Fibroblast of lung (primary cell): Measurements from ENCODE around the gene S100A1. TPM values are rescaled to one million over a fixed set of nuclear protein-coding genes. Genes with fewer than 3 reads are reported as not detected.

ENCODE experiments used
- DNase-seq, 2 donors: peaks; one replicate each; pipeline versions ENCODE4 v3.0.0 to v3.0.0-alpha.2; 2010; ENCODE audit warnings: low read depth in 2 of 2
- H2AFZ ChIP-seq: 2 replicates; pipeline ENCODE4 v1.5.1; 2012; ENCODE audit warnings: low read length, control low read depth, inconsistent platforms
- H3K27ac ChIP-seq: 2 replicates; pipeline ENCODE4 v1.5.1; 2011; ENCODE audit warnings: low read length, control low read depth; ENCODE audit not compliant: insufficient read depth
- H3K27me3 ChIP-seq: 2 replicates; pipeline ENCODE4 v1.5.1; 2011; ENCODE audit warnings: mild to moderate bottlenecking, low read length; ENCODE audit not compliant: control insufficient read depth, insufficient read depth
- H3K36me3 ChIP-seq: 2 replicates; pipeline ENCODE4 v1.5.1; 2011; ENCODE audit warnings: low read length; ENCODE audit not compliant: control insufficient read depth, insufficient read depth
- H3K4me1 ChIP-seq: 2 replicates; pipeline ENCODE4 v1.5.1; 2011; ENCODE audit warnings: low read length; ENCODE audit not compliant: control insufficient read depth, insufficient read depth; ENCODE audit errors: extremely low read depth
- H3K4me2 ChIP-seq: 2 replicates; pipeline ENCODE4 v1.5.1; 2011; ENCODE audit warnings: low read length, control low read depth; ENCODE audit not compliant: insufficient read depth; ENCODE audit errors: extremely low read depth
- H3K4me3 ChIP-seq, 4 experiments: fragments of 200-600 bp in 1 of 4; sonication (generic) in 1 of 4; replicated peaks in 1 of 4; 2 replicates each; pipeline ENCODE4 v1.5.1; 2011 to 2016; ENCODE audit warnings: low read length in 4 of 4, low read depth in 3 of 4, mild to moderate bottlenecking in 3 of 4, control low read depth in 2 of 4, inconsistent platforms in 1 of 4, mixed read lengths in 1 of 4; ENCODE audit not compliant: insufficient read depth in 1 of 4; ENCODE audit errors: control extremely low read depth in 1 of 4
- H3K79me2 ChIP-seq: 2 replicates; pipeline ENCODE4 v1.5.1; 2012; ENCODE audit warnings: mild to moderate bottlenecking, low read length, inconsistent platforms; ENCODE audit not compliant: control insufficient read depth, insufficient read depth
- H3K9ac ChIP-seq: 2 replicates; pipeline ENCODE4 v1.5.1; 2011; ENCODE audit warnings: mild to moderate bottlenecking, low read length, control low read depth; ENCODE audit not compliant: insufficient read depth
- H3K9me3 ChIP-seq: 2 replicates; pipeline ENCODE4 v1.5.1; 2012; ENCODE audit warnings: low read depth, low read length; ENCODE audit not compliant: control insufficient read depth, insufficient read depth
- H4K20me1 ChIP-seq: 2 replicates; pipeline ENCODE4 v1.5.1; 2011; ENCODE audit warnings: low read length; ENCODE audit not compliant: control insufficient read depth, insufficient read depth; ENCODE audit errors: extremely low read depth
- EZH2 ChIP-seq: IDR thresholded peaks from 2 replicates; pipeline ENCODE4 v1.5.1; 2012; ENCODE audit warnings: low read length, control low read depth, mild to moderate bottlenecking; ENCODE audit errors: missing control alignments
- polyA plus RNA-seq, 2 donors: library from polyadenylated mRNA; depleted of rRNA in 1 of 2; stranded (reverse) in 1 of 2; unstranded in 1 of 2; fragments of >200 nt; gene quantifications; 2 replicates each; pipeline ENCODE4 v1.2.1, GENCODE V29; 2011 to 2012; ENCODE audit warnings: missing spikeins in 1 of 2
- total RNA-seq: library from RNA; depleted of rRNA; stranded (reverse); fragments of >200 nt; gene quantifications from 2 replicates; pipeline ENCODE4 v1.2.1, GENCODE V29; 2014
- TF ChIP-seq, protein P1 (sequence below), 2 donors: IDR thresholded peaks in 1 of 2; conservative IDR thresholded peaks in 1 of 2; 1 replicate in 1 of 2; 2 replicates in 1 of 2; pipeline ENCODE4 v1.5.1; 2011 to 2012; ENCODE audit warnings: low read length in 2 of 2, control low read depth in 1 of 2, inconsistent platforms in 1 of 2, low read depth in 1 of 2, mild to moderate bottlenecking in 1 of 2

The S100A1 gene
- total and polyA plus RNA-seq, 2 donors (not counting 1 experiment from before 2014, with no cell fraction given): 0.17 to 9.7 TPM

DNA sequence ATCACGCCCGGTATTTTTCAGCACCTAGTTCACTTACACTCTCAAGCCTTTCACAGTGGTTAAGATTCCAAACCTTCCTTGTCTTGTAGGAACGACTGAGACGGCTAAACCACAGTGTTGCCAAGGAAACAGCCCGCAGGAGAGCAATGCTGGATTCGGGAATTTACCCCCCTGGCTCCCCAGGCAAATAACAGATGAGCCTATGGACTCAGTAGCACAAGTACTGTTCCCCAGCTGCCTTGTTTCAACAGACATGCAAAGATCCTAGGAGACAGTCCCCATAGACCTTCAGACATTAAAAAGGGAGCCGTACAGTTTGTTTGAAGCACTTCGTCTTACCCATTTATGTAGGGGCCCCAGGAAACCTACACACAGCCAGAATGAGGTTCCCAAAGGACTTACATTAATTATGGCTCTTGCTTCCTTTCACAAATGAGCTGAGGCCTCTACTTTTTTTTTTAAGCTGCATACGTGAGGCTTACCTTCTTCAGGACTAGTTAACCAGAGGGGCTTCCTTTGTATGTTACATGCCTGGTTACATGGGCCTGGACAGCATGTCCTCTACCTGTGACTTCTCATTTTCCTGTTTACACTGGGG lies 33.0 kb downstream of the S100A1 start:
- TF ChIP-seq, protein P1, sequence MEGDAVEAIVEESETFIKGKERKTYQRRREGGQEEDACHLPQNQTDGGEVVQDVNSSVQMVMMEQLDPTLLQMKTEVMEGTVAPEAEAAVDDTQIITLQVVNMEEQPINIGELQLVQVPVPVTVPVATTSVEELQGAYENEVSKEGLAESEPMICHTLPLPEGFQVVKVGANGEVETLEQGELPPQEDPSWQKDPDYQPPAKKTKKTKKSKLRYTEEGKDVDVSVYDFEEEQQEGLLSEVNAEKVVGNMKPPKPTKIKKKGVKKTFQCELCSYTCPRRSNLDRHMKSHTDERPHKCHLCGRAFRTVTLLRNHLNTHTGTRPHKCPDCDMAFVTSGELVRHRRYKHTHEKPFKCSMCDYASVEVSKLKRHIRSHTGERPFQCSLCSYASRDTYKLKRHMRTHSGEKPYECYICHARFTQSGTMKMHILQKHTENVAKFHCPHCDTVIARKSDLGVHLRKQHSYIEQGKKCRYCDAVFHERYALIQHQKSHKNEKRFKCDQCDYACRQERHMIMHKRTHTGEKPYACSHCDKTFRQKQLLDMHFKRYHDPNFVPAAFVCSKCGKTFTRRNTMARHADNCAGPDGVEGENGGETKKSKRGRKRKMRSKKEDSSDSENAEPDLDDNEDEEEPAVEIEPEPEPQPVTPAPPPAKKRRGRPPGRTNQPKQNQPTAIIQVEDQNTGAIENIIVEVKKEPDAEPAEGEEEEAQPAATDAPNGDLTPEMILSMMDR (conservative IDR thresholded peaks at IDR 0.05 in 1 of 2, IDR thresholded peaks at IDR 0.05 in 1 of 2; ENCODE audit: low read depth in 1 of 2, low read length in 2 of 2): no peak
- no peak for TF ChIP-seq EZH2
- H3K4me1 ChIP-seq: peaks cover 4% of the 10 kb centered on the region
- peak in 1 of 2 donors; percentile 82 for DNase-seq
- peaks cover 12% of the 10 kb centered on the region for H3K79me2 ChIP-seq
- H3K27me3 ChIP-seq: no peaks in the 10 kb centered on the region
- H3K4me2 ChIP-seq: no peak overlapping the region
- H3K9ac ChIP-seq: no peak overlapping the region
- H3K4me3 ChIP-seq: no peak overlapping the region
- H2AFZ ChIP-seq: no peak overlapping the region
- no peaks in the 10 kb centered on the region for H4K20me1 ChIP-seq
- peaks cover 11% of the 10 kb centered on the region for H3K36me3 ChIP-seq
- H3K9me3 ChIP-seq: no peaks in the 10 kb centered on the region
- H3K27ac ChIP-seq: no peak overlapping the region

DNA sequence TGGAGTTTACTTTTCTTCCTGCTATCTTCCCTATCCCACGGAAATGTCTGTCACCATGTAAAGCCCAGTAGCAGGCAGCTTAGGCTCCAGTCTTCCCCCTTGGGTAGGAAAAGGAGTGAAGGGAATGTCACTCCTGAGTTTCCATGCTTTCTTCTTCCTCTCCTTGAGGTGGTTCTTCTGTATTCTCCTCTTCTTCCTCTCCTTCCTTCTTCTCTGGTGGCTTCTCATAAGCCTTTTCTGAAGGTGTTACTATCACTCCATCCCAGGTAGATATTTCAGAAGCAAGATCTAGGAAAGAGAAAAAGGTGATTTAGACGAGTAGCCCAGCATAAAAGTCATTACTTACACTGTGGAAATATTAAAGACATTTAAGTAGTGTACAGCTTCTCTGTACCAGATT lies 34.0 kb downstream of the S100A1 start:
- Histone ChIP-seq H3K36me3 (peaks cover 15% of the 10 kb centered on the region), H3K9ac (no peak overlapping the region), H3K27ac (no peak overlapping the region), H3K4me3 (no peak overlapping the region), H3K4me1 (peaks cover 4% of the 10 kb centered on the region), H3K9me3 (no peaks in the 10 kb centered on the region), H4K20me1 (no peaks in the 10 kb centered on the region), H3K79me2 (peaks cover 13% of the 10 kb centered on the region), H3K27me3 (no peaks in the 10 kb centered on the region), H2AFZ (no peak overlapping the region), H3K4me2 (no peak overlapping the region)
- TF ChIP-seq, protein P1 (conservative IDR thresholded peaks at IDR 0.05 in 1 of 2, IDR thresholded peaks at IDR 0.05 in 1 of 2; ENCODE audit: low read depth in 1 of 2, low read length in 2 of 2): no peak
- no peak for TF ChIP-seq EZH2
- no peak for DNase-seq

DNA sequence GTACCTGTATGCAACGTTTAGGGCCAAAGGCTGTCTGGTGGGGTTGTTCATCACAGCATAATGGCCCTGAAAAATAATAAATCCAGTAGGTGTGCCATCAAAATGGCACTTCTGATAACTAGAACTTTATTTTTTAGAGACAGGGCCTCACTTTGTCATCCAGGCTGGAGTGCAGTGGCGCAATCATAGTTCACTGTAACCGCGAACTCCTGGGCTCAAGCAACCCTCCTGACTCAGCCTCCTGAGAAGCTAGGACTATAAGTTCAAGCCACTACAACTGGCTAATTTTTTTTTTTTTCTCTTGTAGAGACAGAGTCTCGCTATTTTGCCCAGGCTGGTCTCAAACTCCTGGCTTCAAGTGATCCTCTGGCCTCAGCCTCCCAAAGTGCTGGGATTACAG lies 35.0 kb downstream of the S100A1 start:
- Histone ChIP-seq H3K27me3 (no peaks in the 10 kb centered on the region), H3K4me2 (no peak overlapping the region), H3K4me3 (no peak overlapping the region), H3K36me3 (peaks cover 17% of the 10 kb centered on the region), H3K9ac (no peak overlapping the region), H3K9me3 (no peaks in the 10 kb centered on the region), H3K4me1 (peaks cover 4% of the 10 kb centered on the region), H4K20me1 (no peaks in the 10 kb centered on the region), H3K27ac (no peak overlapping the region), H3K79me2 (peaks cover 18% of the 10 kb centered on the region), H2AFZ (no peak overlapping the region)
- DNase-seq: peak; percentile 50 to 60
- TF ChIP-seq, protein P1 (conservative IDR thresholded peaks at IDR 0.05 in 1 of 2, IDR thresholded peaks at IDR 0.05 in 1 of 2; ENCODE audit: low read depth in 1 of 2, low read length in 2 of 2): no peak
- no peak for TF ChIP-seq EZH2
